AG04449 (cell line): Measurements from ENCODE around the gene TLNRD1.

Experiments
- CTCF ChIA-PET: fragments of 350-600 bp; formaldehyde crosslinking; extraction: SDS; loops from one replicate; lab custom pipeline; 2021; ENCODE audit warnings: antibody characterized with exemption; lab: Yijun Ruan, JAX
- POLR2A ChIA-PET: fragments of 400-600, 350-600 bp; formaldehyde crosslinking; extraction: SDS; loops from one replicate; lab custom pipeline; 2020; ENCODE audit warnings: antibody characterized with exemption, inconsistent platforms; lab: Yijun Ruan, JAX
- DNase-seq: peaks from one replicate; pipeline ENCODE4 v3.0.0-alpha.2; 2010; ENCODE audit warnings: low read depth, low spot score
- H3K4me3 ChIP-seq: 2 replicates; pipeline ENCODE4 v1.5.1; 2011; ENCODE audit warnings: low read depth, mild to moderate bottlenecking, control low read depth, low read length
- CTCF ChIP-seq: IDR thresholded peaks from one replicate; pipeline ENCODE4 v1.5.1; 2011; ENCODE audit warnings: mild to moderate bottlenecking, moderate library complexity, low read length, control low read depth, inconsistent platforms; ENCODE audit not compliant: insufficient read depth; ENCODE audit errors: missing control alignments

The TLNRD1 gene

GRCh38 chr15:80989518-80990478, 10.9 kb upstream of the TLNRD1 start, which contains the start of gene MESD:
Gene MESD (minus strand): TSS chr15:80989819. CDS start chr15:80989791, 28 bp downstream.
- no peak for TF ChIP-seq CTCF
- ChIA-PET POLR2A (interaction anchor here (0.7 to 1.9 kb wide), 2 partner anchors 11 to 656 kb away, joined by 4 to 9 read pairs; partner anchors contain the start of gene TLNRD1), CTCF (interaction anchor here (1.4 to 5.6 kb wide), 7 partner anchors 10 to 534 kb away, joined by 3 to 34 read pairs (median 5); no protein-coding TSS in a partner anchor)
- peak within 1 kb of the TSS; percentile 90 for H3K4me3 ChIP-seq
- DNase-seq: peak; percentile 46

GRCh38 chr15:80990955-80991354, 9.8 kb upstream of the TLNRD1 start:
- CTCF ChIA-PET: interaction anchor here (0.7 to 3.3 kb wide), 7 partner anchors 9 to 535 kb away, joined by 3 to 21 read pairs (median 4); no protein-coding TSS in a partner anchor
- POLR2A ChIA-PET: interaction anchor here (0.7 to 1.9 kb wide), 2 partner anchors 10 to 657 kb away, joined by 4 to 9 read pairs; partner anchors contain the start of gene TLNRD1
- DNase-seq: no peak
- no peak for TF ChIP-seq CTCF
- H3K4me3 ChIP-seq: no peak overlapping the region

GRCh38 chr15:80991421-80991820, 9.3 kb upstream of the TLNRD1 start:
- no peak for TF ChIP-seq CTCF
- CTCF ChIA-PET: interaction anchor here (1.0 to 3.3 kb wide), 6 partner anchors 10 to 536 kb away, joined by 3 to 21 read pairs (median 4); no protein-coding TSS in a partner anchor
- no peak overlapping the region for H3K4me3 ChIP-seq
- DNase-seq: no peak
- POLR2A ChIA-PET: interaction anchor here (1.9 kb wide), 1 partner anchor 9 kb away, joined by 9 read pairs; the partner anchor contains the start of gene TLNRD1

- DNase-seq: no peak
- CTCF ChIA-PET: interaction anchor here (1.0 to 3.3 kb wide), 3 partner anchors 15 to 274 kb away, joined by 3 to 21 read pairs (median 9); no protein-coding TSS in a partner anchor
- POLR2A ChIA-PET: interaction anchor here (1.9 kb wide), 1 partner anchor 9 kb away, joined by 9 read pairs; the partner anchor contains the start of gene TLNRD1
- no peak for TF ChIP-seq CTCF
- no peak overlapping the region for H3K4me3 ChIP-seq
Measured at GRCh38 chr15:80992006-80992405, 8.7 kb upstream of the TLNRD1 start.

GRCh38 chr15:80992441-80992840, 8.3 kb upstream of the TLNRD1 start:
- no peak for TF ChIP-seq CTCF
- ChIA-PET POLR2A (no interaction called here), CTCF (interaction anchor here (3.3 kb wide), 1 partner anchor 274 kb away, joined by 21 read pairs; no protein-coding TSS in a partner anchor)
- DNase-seq: no peak
- H3K4me3 ChIP-seq: no peak overlapping the region
